ENCODE results near the gene ASPHD2.
A peak's percentile ranks its signal among the peaks of the same experiment; 100 is the strongest.

The ASPHD2 gene

GRCh38 chr22:26476705-26477340, 47.8 kb downstream of the ASPHD2 start:
- no peak for DNase-seq (ENCODE audit: low spot score)

GRCh38 chr22:26477341-26477731, 48.3 kb downstream of the ASPHD2 start:
- no peak for DNase-seq (ENCODE audit: low spot score)

- no peak for DNase-seq (ENCODE audit: low spot score)
These were observed 50.2 kb downstream of the ASPHD2 start for GRCh38 chr22:26479043-26479791.

GRCh38 chr22:26479792-26480610, 50.9 kb downstream of the ASPHD2 start:
- DNase-seq (ENCODE audit: low spot score), result no peak

- DNase-seq (ENCODE audit: low spot score), result no peak
These were observed 51.5 kb downstream of the ASPHD2 start for GRCh38 chr22:26480611-26480932.

- no peak for DNase-seq (ENCODE audit: low spot score)
These were observed 52.1 kb downstream of the ASPHD2 start for GRCh38 chr22:26481112-26481693.

- DNase-seq (ENCODE audit: low spot score), result no peak
These were observed 52.6 kb downstream of the ASPHD2 start for GRCh38 chr22:26481694-26482093.

GRCh38 chr22:26482161-26482560, 53.1 kb downstream of the ASPHD2 start:
- DNase-seq (ENCODE audit: low spot score), result no peak

GRCh38 chr22:26483043-26483438, 54.0 kb downstream of the ASPHD2 start:
- no peak for DNase-seq (ENCODE audit: low spot score)

- DNase-seq (ENCODE audit: low spot score), result peak; percentile 98
These were observed 54.6 kb downstream of the ASPHD2 start, which contains the start of the genes HPS4 and SRRD for GRCh38 chr22:26483439-26484359. HPS4 (minus strand) TSS chr22:26483783; CDS start chr22:26481762, 2,021 bp downstream. SRRD (plus strand) TSS chr22:26483877; CDS start chr22:26483891, 14 bp downstream.

GRCh38 chr22:26484360-26484706, 55.3 kb downstream of the ASPHD2 start:
- no peak for DNase-seq (ENCODE audit: low spot score)

- DNase-seq (ENCODE audit: low spot score), result no peak
These were observed 56.0 kb downstream of the ASPHD2 start for GRCh38 chr22:26485013-26485412.

- no peak for DNase-seq (ENCODE audit: low spot score)
These were observed 56.8 kb downstream of the ASPHD2 start for GRCh38 chr22:26485806-26486390.

- DNase-seq (ENCODE audit: low spot score), result no peak
These were observed 57.3 kb downstream of the ASPHD2 start for GRCh38 chr22:26486394-26486793.

GRCh38 chr22:26487996-26488395, 58.9 kb downstream of the ASPHD2 start:
- no peak for DNase-seq (ENCODE audit: low spot score)

GRCh38 chr22:26489447-26490036, 60.5 kb downstream of the ASPHD2 start:
- DNase-seq (ENCODE audit: low spot score), result no peak

GRCh38 chr22:26492220-26492619, 63.2 kb downstream of the ASPHD2 start:
- no peak for DNase-seq (ENCODE audit: low spot score)

- no peak for DNase-seq (ENCODE audit: low spot score)
These were observed 65.4 kb downstream of the ASPHD2 start for GRCh38 chr22:26494506-26494905.
